HG03097 (cell line): ENCODE measurements around the gene DENND1A.

Experiments
- ATAC-seq: cut with Tn5 transposase; IDR thresholded peaks from one replicate; pipeline ENCODE4 v1.9.1; 2021; ENCODE audit not compliant: unreplicated experiment, low FRiP score

Gene DENND1A

GRCh38 chr9:123696476-123696875, 233.4 kb downstream of the DENND1A start:
- no peak for ATAC-seq

GRCh38 chr9:123695386-123695785, 234.5 kb downstream of the DENND1A start:
- no peak for ATAC-seq

- ATAC-seq: no peak
Observed at GRCh38 chr9:123691765-123692303, 238.1 kb downstream of the DENND1A start.

GRCh38 chr9:123689701-123690428, 240.1 kb downstream of the DENND1A start:
- ATAC-seq: no peak

- no peak for ATAC-seq
Observed at GRCh38 chr9:123687246-123687751, 242.6 kb downstream of the DENND1A start.

- ATAC-seq: no peak
Observed at GRCh38 chr9:123686829-123687192, 243.1 kb downstream of the DENND1A start.

- ATAC-seq: no peak
Observed at GRCh38 chr9:123686131-123686828, 243.6 kb downstream of the DENND1A start.

GRCh38 chr9:123685489-123686083, 244.3 kb downstream of the DENND1A start:
- no peak for ATAC-seq

- ATAC-seq: no peak
Observed at GRCh38 chr9:123684393-123685149, 245.4 kb downstream of the DENND1A start.

GRCh38 chr9:123682746-123683145, 247.2 kb downstream of the DENND1A start:
- ATAC-seq: no peak

GRCh38 chr9:123680352-123680751, 249.6 kb downstream of the DENND1A start:
- ATAC-seq: no peak

- peak; percentile 83 for ATAC-seq
Observed at GRCh38 chr9:123679330-123679987, 250.5 kb downstream of the DENND1A start.

- no peak for ATAC-seq
Observed at GRCh38 chr9:123678878-123679329, 251.0 kb downstream of the DENND1A start.

GRCh38 chr9:123678038-123678877, 251.7 kb downstream of the DENND1A start:
- no peak for ATAC-seq

GRCh38 chr9:123676869-123677268, 253.1 kb downstream of the DENND1A start:
- ATAC-seq: no peak

- ATAC-seq: no peak
Observed at GRCh38 chr9:123669346-123669745, 260.6 kb downstream of the DENND1A start.

- no peak for ATAC-seq
Observed at GRCh38 chr9:123663529-123663928, 266.4 kb downstream of the DENND1A start.

- ATAC-seq: no peak
Observed at GRCh38 chr9:123662057-123662776, 267.7 kb downstream of the DENND1A start.
